Measurements from ENCODE around the gene SCRN2.
A peak's percentile ranks its signal among the peaks of the same experiment; 100 is the strongest.

The SCRN2 gene

GRCh38 chr17:47864791-47865216, 23.7 kb upstream of the SCRN2 start:
- ChIA-PET CTCF (interaction anchor here (0.6 to 1.4 kb wide), 4 partner anchors 15 to 1029 kb away, joined by 3 to 6 read pairs (median 4); no protein-coding TSS in a partner anchor), POLR2A (ENCODE audit: low non-redundant PET) (interaction anchor here (0.9 kb wide), 1 partner anchor 31 kb away, joined by 4 read pairs; no protein-coding TSS in a partner anchor)

GRCh38 chr17:47862621-47863440, 21.8 kb upstream of the SCRN2 start:
- ChIA-PET POLR2A (ENCODE audit: low non-redundant PET) (interaction anchor here (0.5 kb wide), 1 partner anchor 53 kb away, joined by 3 read pairs; no protein-coding TSS in a partner anchor), CTCF (interaction anchor here (1.5 kb wide), 1 partner anchor 20 kb away, joined by 5 read pairs; no protein-coding TSS in a partner anchor)
- H3K27ac ChIP-seq = peak overlapping the region; percentile 86
- TF ChIP-seq CTCF (conservative IDR thresholded peaks at IDR 0.05; ENCODE audit: low read depth) = no peak
- DNase-seq (ENCODE audit: low spot score) = peak; percentile 80

More at GRCh38 chr17:47864791-47865216, 23.7 kb upstream of the SCRN2 start:
- H3K27ac ChIP-seq = peak overlapping the region; percentile 86
- peak; percentile 54 for DNase-seq (ENCODE audit: low spot score)
- no peak for TF ChIP-seq CTCF (conservative IDR thresholded peaks at IDR 0.05; ENCODE audit: low read depth)

- no peak for TF ChIP-seq CTCF (conservative IDR thresholded peaks at IDR 0.05; ENCODE audit: low read depth)
- H3K27ac ChIP-seq = no peak overlapping the region
- POLR2A ChIA-PET (ENCODE audit: low non-redundant PET) = no interaction called here
- CTCF ChIA-PET = interaction anchor here (1.0 kb wide), 1 partner anchor 19 kb away, joined by 3 read pairs; no protein-coding TSS in a partner anchor
- DNase-seq (ENCODE audit: low spot score) = no peak
Measured at GRCh38 chr17:47860386-47860785, 19.3 kb upstream of the SCRN2 start.

GRCh38 chr17:47857551-47858455, 16.7 kb upstream of the SCRN2 start:
- ChIA-PET CTCF (interaction anchor here (0.6 to 1.8 kb wide), 4 partner anchors 13 to 1745 kb away, joined by 3 to 6 read pairs (median 4); no protein-coding TSS in a partner anchor), POLR2A (ENCODE audit: low non-redundant PET) (no interaction called here)
- H3K27ac ChIP-seq = no peak overlapping the region
- TF ChIP-seq CTCF (conservative IDR thresholded peaks at IDR 0.05; ENCODE audit: low read depth) = no peak
- DNase-seq (ENCODE audit: low spot score) = no peak

GRCh38 chr17:47856830-47857229, 15.8 kb upstream of the SCRN2 start:
- no peak for DNase-seq (ENCODE audit: low spot score)
- no peak overlapping the region for H3K27ac ChIP-seq
- ChIA-PET POLR2A (ENCODE audit: low non-redundant PET) (no interaction called here), CTCF (interaction anchor here (0.5 kb wide), 1 partner anchor 15 kb away, joined by 6 read pairs; the partner anchor contains the start of gene SCRN2)
- no peak for TF ChIP-seq CTCF (conservative IDR thresholded peaks at IDR 0.05; ENCODE audit: low read depth)

- DNase-seq (ENCODE audit: low spot score) = no peak
- POLR2A ChIA-PET (ENCODE audit: low non-redundant PET) = no interaction called here
- CTCF ChIA-PET = interaction anchor here (1.1 kb wide), 1 partner anchor 12 kb away, joined by 5 read pairs; no protein-coding TSS in a partner anchor
- no peak overlapping the region for H3K27ac ChIP-seq
- no peak for TF ChIP-seq CTCF (conservative IDR thresholded peaks at IDR 0.05; ENCODE audit: low read depth)
Measured at GRCh38 chr17:47855737-47856136, 14.7 kb upstream of the SCRN2 start.

Data from RWPE1 (cell line).